ENCODE data around the gene APAF1. TPM values are rescaled to one million over a fixed set of nuclear protein-coding genes. Genes with fewer than 3 reads are reported as not detected.

The APAF1 gene
- total RNA-seq, 1 donor from 2014 or later = 24.3 TPM

- Histone ChIP-seq H3K36me3 (peaks cover 87% of the 10 kb centered on the region), H3K9me3 (no peaks in the 10 kb centered on the region), H3K4me1 (no peaks in the 10 kb centered on the region), H3K27ac (no peak overlapping the region), H3K4me3 (no peak overlapping the region), H3K27me3 (ENCODE audit: low read depth) (no peaks in the 10 kb centered on the region)
- DNase-seq = no peak
- intact Hi-C loops (cut with DNase I) = no loop called here
- TF ChIP-seq CTCF (IDR thresholded peaks at IDR 0.05) = no peak
- no peak for ATAC-seq
These were observed 41.5 kb downstream of the APAF1 start for GRCh38 chr12:98686603-98687002.

DNA sequence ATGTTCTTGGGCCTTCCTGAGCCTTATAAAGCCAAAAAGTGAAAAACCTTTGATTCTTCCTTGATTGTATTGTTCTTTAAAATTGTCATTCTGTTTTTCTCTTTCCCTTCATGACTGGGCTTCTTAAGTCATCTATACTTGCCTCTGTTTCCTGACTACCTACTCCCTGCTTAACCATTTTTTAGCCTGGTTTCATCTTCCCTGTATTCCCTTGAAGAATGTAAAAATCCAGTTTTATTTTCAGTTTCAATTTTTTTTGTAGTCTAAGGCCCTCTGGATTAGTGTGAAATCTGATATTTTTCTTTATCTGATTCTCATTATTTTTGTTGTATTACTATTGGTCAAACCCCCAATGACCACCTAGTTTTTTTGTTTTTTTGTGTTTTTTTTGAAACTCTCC lies 46.3 kb downstream of the APAF1 start:
- ATAC-seq = no peak
- no peak for TF ChIP-seq CTCF (IDR thresholded peaks at IDR 0.05)
- H3K4me1 ChIP-seq = no peaks in the 10 kb centered on the region
- H3K9me3 ChIP-seq = no peaks in the 10 kb centered on the region
- no peaks in the 10 kb centered on the region for H3K27me3 ChIP-seq (ENCODE audit: low read depth)
- intact Hi-C loops (cut with DNase I) = no loop called here
- no peak overlapping the region for H3K4me3 ChIP-seq
- no peak for DNase-seq
- no peak overlapping the region for H3K27ac ChIP-seq
- peaks cover 66% of the 10 kb centered on the region for H3K36me3 ChIP-seq

DNA sequence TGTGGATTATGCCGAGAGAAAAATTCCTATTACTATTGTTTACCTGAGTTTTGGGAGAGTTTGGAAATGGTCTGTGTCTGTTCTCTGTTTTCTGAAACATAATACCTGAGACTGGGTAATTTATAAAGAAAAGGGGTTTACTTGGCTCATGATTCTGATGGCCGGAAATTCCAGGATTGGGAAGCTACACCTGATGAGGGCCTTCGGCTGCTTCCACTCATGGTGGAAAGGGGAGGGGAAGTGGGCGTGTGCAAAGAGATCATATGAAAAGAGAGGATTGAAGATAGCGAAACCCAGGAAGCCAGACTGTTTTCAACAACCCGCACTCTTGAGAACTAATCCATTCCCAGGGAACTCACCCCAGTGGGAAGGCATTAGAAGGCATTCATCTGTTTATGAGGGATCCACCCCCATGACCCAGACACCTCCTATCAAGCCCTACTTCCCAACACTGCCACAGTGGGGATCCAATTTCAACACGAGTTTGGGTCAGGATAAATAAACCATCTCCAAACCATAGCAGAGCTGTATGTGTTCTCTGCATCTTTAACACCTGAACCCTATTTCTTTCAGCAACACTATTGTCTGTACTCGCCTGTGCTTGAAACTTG lies 51.1 kb downstream of the APAF1 start:
- Histone ChIP-seq H3K4me1 (peaks cover 19% of the 10 kb centered on the region), H3K9me3 (no peaks in the 10 kb centered on the region), H3K4me3 (no peak overlapping the region), H3K27ac (no peak overlapping the region), H3K36me3 (peaks cover 49% of the 10 kb centered on the region), H3K27me3 (ENCODE audit: low read depth) (no peaks in the 10 kb centered on the region)
- intact Hi-C loops (cut with DNase I) = no loop called here
- no peak for DNase-seq
- no peak for ATAC-seq
- no peak for TF ChIP-seq CTCF (IDR thresholded peaks at IDR 0.05)

DNA sequence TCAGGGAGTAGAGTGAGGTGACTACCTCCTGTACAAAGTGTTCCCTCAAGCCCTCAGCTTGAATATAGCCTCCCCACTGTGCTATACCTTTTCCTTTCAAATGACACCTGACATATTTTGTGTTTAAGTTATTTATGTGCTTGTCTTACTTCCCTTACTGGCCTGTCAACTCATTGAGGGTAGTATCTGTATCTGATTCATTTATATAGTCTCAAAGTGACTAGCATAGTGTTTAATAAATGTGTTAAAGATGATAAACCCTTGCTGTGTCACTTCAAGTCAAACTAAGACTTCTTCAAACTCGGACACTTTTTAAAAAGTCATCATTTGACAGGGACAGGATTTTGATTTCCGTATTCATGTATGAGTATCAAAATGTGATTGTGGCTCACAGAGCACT lies 52.1 kb downstream of the APAF1 start:
- no peak for TF ChIP-seq CTCF (IDR thresholded peaks at IDR 0.05)
- Histone ChIP-seq H3K4me1 (peaks cover 19% of the 10 kb centered on the region), H3K9me3 (no peaks in the 10 kb centered on the region), H3K27ac (no peak overlapping the region), H3K36me3 (peaks cover 44% of the 10 kb centered on the region), H3K4me3 (no peak overlapping the region), H3K27me3 (ENCODE audit: low read depth) (no peaks in the 10 kb centered on the region)
- ATAC-seq (no peak), DNase-seq (no peak)
- intact Hi-C loops (cut with DNase I) = no loop called here

- Histone ChIP-seq H3K4me3 (no peak overlapping the region), H3K27me3 (ENCODE audit: low read depth) (no peaks in the 10 kb centered on the region), H3K27ac (no peak overlapping the region), H3K4me1 (peaks cover 19% of the 10 kb centered on the region), H3K36me3 (peaks cover 45% of the 10 kb centered on the region), H3K9me3 (no peaks in the 10 kb centered on the region)
- DNase-seq = no peak
- ATAC-seq = peak; percentile 81 to 87
- intact Hi-C loops (cut with DNase I) = no loop called here
- TF ChIP-seq CTCF (IDR thresholded peaks at IDR 0.05) = peak; percentile 51
These were observed 53.7 kb downstream of the APAF1 start for GRCh38 chr12:98698603-98699463.

All from lower lobe of right lung (tissue), 2 donors.